Testis (tissue), 2 donors: ENCODE data around the gene GYPB.
"Not testable (repeated sequence)": the region's sequence is repeated elsewhere in the genome, so short reads cannot be mapped to it uniquely, and the experiment has no call there.

ENCODE experiments used
- CTCF ChIP-seq, 3 experiments: fragments of 450-650 bp in 2 of 3; fragments of 200-600 bp in 1 of 3; sonication (generic) in 1 of 3; IDR thresholded peaks; one replicate each; pipeline ENCODE4 v1.5.1; 2016 to 2019; ENCODE audit warnings: antibody characterized with exemption in 3 of 3, mild to moderate bottlenecking in 2 of 3, moderate library complexity in 1 of 3
- POLR2A ChIP-seq: fragments of 450-650 bp; IDR thresholded peaks from one replicate; pipeline ENCODE4 v1.6.1; 2017; ENCODE audit warnings: antibody characterized with exemption, mild to moderate bottlenecking, moderate library complexity

DNA sequence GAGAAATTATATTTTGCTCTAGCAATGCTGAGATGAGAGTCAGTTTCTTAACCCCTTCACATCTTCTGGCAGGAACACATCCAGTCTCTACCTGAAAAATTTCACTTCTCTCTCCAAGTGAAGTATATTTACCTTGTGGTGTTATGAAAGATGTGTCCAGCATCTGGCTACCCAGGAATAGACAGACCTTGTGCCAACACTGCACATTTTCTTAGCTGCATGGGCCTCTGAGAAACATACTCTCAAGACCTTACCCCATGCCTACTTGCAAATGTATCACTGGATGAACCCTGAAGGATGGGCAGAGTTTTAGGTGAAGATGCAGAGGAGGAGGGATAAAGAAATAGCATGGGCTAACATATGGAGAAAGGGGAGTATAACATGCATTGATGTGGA lies 13.6 kb downstream of the GYPB start:
- TF ChIP-seq CTCF (IDR thresholded peaks at IDR 0.05); POLR2A: not testable (repeated sequence)
